GM21381 (cell line): Measurements from ENCODE around the gene CCNI2.
"Not testable (repeated sequence)": the region's sequence is repeated elsewhere in the genome, so short reads cannot be mapped to it uniquely, and the experiment has no call there.

Experiments
- ATAC-seq: cut with Tn5 transposase; IDR thresholded peaks from one replicate; pipeline ENCODE4 v1.9.1; 2021; ENCODE audit warnings: mild to moderate bottlenecking, moderate library complexity; ENCODE audit not compliant: unreplicated experiment

CCNI2 gene

DNA sequence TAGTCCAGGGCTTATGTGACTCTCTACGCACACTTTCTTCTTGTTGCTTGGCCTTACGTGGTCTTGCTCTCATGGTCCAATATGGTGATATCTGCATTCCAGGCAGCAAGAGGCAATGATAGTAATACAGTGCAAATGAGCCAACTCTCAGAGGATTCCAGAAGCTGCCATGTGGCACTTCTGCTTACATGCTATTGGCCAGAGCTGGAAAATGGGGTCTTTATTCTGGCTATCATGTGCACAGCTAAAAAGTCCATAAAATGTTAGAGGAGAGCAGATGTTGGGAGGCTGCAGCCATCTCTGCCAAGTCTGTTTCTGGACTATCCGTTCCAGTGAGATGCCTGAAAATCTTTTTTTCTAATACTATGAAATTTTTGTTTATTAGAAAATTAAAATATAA lies 32.7 kb downstream of the CCNI2 start:
- no peak for ATAC-seq

DNA sequence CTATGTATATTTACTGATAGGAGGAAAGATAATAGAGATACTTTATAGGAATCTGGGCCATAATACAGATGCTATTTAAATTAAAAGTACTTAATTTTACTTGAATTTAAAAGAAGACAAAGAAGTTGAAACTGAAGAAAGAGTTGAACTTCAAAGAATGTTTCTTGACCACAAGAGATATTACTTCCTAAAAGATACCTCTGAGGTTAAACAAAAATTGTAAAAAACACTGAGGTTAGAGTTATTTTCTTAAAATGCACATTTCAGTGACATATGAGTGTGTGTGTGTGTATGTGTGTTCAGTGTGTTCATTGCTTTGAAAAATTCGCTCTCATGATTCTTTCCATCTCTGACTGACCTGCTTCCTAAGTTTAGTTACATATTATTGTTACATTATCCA lies 33.4 kb downstream of the CCNI2 start:
- ATAC-seq = no peak

DNA sequence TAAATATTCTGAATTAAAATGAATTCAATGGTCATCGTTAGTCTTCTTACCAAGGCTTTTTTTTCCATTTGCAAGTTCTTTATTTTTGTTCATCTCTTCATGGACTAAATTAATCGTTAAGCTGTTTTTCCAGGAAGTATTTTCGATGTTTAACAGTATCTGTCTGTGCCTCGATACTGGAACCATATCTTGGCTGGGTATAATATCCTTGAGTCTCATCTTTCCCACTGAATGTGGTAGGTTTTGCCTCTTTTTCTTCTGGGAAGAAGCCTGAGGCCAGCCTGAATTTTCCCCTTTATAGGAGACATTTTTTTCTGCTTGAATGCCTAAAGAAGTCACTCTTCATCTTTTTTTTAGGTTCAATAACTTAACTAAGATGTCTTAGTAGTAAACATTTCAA lies 33.8 kb downstream of the CCNI2 start:
- no peak for ATAC-seq

DNA sequence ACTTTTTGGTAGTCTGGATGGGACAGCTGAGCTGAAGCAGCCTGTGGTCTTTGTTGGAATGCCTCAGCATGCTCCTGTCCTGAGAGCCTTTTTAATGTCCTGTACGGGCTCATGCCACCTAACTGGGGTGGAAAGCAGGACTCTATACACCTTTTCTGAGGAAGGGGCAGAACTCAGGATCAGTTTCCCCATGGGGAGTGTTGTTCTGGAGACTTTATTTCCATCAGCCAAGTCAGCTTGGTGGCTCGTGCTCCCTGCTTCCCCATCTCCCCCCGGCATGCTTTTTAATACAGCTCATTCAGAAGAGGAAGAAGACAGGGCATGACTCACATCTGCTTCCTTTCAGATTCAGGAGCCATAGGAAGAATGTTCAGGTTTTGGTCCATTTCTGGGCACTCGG lies 34.9 kb downstream of the CCNI2 start:
- no peak for ATAC-seq

DNA sequence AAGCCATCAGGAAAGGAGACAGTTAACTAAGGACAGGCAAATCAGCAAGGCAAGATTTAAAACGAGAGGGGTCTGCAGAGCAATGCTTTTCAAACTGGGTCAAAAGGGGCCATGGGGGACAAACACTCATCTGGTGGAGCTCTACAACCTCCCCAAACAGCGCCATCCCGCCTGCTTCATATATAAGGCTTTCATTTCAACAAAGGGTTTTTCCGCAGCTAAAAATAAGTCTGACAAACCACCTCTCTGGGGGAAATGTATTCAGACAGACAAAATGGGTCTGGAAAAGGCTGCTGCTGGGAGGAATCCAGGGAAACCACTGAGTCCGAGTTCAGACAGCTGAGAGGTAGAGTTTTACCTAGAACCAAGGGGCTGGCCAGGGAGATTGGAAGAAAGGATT lies 38.1 kb downstream of the CCNI2 start:
- no peak for ATAC-seq

DNA sequence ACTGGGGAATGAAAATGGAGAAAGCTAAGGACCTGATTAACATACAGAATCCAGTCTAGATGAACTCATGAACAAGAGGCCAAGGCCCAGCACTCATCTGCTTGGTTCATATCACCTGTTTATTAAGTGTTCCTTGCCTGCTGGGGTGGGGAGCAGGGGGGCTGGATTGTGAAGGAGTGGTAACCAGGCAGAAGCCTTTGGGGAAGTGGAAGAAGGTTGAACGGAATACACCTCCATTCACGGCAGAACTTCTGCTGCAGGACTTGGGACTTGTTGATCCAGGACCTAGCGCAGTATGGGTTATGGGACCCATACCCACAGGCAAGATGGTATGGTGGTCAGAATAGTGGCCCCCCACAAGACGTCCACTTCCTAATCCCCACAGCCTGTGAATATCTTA lies 38.6 kb downstream of the CCNI2 start:
- no peak for ATAC-seq

DNA sequence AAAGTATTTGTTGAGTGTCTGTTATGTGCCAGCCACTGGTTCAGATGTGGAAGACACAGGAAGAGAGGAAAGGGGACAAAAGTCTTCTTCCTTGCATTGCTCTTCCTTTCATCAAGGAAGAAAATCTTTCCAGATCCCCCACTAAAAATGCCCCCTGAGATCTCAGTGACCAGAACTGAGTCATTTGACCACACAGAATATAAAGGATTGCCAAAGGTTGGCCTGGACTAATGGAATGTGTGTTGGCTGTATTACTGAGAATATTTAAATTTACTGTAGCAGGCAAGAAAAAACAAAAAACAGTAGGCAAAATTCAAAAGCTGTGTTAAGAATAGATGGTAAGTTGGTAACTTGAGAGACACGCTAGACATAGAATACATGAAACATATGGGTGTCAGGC lies 39.9 kb downstream of the CCNI2 start:
- no peak for ATAC-seq

DNA sequence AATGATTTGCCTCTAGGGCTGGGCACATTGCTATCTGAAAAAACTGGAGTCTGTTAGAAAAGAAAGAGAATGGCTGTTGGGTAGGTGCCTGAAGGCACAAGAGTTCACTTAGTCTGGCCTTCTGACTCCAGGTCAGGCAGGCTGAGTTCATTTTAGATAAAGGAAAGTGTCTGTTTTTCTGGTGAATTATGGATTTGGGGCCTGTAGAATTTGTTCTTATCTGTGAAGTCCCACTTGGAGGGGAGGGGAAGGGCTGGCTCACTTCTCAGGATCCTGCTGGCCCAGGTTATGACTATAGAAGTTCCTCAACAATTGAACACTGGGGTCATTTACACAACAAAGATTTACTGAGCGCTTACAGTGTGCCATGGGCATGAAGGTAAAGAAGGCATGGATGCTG lies 41.3 kb downstream of the CCNI2 start:
- ATAC-seq = no peak

DNA sequence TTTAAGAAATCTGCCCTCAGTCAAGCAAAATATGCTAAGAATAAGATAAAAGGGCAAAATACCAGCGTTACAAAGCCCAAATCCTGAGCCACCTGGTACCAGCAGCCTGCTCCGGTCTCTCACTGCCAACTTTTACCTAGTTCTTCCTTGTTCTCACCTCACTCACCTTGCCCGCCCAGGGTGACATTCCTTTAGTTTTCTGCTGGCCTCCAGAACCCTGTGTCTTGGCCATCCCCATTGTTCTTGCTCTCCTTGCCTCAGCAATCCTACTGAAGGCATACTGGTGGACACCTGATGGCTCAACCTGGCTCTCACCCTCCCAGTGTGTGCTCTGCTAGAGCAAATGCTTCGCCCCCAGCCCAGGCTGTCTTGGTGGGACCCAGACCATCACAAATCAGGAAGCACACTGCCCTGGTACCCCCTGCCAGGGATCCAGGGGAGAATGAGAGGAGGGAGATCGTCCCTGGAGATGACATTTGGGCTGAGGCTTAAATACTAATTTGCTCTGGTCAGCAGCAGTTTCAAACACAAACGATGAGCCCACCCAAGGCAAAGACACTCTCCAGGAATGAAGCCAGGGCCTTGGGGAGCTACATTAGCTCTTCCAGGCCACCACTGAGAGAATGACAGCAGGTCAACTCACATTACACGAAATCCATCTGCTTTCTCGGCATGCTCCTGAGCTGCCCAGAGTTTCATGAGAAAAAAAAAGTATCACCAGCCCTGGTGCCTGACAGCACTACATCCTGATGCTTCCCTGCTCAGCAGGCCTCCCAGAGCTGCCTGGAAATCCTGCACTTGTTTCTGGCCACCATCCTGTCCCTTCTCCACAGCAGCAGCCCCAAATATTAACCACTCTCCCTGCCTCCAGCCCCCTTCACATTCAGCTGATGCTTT lies 42.0 kb downstream of the CCNI2 start:
- ATAC-seq = no peak

DNA sequence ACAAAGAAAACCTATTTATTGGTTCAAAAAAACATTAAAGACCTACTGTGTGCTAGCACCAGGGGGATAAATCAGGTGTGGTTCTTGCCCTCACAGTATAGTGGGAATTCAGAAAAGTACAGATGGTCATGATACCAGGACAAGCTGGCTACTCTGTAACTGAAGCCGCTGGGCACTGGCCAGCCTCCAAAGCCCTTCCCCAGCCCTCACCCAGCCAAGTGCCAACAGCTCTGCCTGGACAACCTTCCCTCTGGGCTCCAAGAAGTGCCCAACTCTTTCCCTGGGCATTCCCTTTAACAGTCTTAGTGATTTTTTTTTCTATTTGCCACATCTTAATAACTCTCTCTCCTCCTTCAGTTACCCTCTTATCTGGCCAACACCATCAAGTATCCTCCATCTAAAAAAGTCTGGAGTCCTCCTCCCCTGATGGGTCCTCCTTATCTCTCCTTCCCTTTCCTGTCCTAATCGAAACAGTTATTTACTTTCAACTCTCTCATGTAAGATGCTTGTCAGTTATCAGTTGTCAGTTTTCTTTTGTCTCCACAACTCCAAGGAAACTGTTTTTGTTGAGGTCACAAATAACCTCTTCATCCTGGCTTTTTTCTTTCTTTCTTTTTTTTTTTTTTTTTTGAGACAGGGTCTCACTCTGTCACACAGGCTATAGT lies 43.1 kb downstream of the CCNI2 start:
- ATAC-seq = no peak

DNA sequence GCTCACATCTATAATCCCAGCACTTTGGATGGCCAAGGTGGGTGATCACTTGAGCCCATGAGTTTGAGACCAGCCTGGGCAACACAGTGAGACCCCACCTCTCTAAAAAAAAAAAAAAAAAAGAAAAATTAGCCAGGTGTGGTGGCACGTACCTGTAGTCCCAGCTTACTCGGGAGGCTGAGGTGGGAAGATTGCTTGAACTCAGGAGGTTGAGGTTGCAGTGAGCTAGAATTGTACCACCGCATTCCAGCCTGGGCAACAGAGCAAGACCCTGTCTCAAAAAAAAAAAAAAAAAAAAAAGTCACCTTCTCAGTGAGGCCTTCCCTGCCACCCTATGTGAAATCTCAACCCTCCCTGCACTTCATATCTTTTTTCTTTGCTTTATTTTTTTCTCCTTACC lies 43.8 kb downstream of the CCNI2 start:
- no peak for ATAC-seq

DNA sequence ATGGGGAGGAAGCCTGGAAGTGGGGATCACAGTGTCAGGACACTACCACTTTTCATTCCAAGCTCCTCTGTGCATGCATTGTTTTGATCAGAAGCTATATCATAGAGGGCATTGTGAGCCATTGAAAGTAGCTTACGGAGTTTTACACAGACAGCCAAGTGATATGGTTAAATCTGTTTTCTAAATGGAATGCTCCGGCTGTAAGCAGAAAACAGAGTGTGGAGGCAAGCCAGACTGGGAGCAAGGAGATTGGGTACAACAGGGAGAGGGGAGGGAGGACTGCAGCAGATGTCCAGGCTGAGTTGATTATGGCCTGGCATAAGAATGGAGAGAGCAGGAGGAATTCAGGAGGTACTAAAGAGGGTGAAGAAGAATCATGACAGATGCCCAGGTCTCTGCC lies 50.4 kb downstream of the CCNI2 start:
- ATAC-seq = no peak

DNA sequence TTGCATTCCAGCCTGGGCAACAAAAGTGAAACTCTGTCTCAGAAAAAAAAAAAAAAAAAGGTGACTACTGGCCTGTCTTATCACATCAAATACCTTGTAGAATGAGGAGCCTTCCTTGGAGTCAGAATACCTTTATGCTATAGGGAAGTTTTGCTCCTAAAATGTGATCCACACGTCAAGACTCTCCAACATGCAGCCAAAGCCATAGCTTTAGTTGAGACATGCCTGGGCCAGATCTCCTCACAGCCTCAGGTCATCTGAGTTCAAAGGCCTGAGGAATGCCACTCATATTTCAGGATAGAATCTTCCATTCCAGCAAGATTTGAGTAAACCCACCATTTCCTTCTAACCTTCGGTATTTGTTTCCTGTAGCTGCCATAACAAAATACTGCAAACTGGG lies 52.2 kb downstream of the CCNI2 start:
- no peak for ATAC-seq

DNA sequence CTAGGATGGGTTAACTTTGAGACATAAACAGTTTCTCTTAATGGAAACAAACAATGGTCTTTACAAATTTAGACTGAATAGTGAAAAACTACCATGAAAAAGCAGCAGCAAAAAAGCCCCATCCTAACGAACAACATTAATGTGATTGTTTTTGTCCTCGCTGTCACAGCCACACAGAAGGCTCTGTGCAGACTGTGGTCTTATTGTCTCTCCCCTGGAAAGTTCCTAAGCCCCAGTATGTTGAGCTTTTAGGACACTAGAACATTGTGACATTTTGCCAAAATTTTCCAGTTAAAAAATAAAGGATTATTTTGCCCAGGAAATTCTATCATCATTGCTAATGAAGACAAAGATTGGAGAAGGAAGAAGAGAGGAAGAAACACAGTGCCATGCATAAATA lies 53.3 kb downstream of the CCNI2 start:
- ATAC-seq = no peak

DNA sequence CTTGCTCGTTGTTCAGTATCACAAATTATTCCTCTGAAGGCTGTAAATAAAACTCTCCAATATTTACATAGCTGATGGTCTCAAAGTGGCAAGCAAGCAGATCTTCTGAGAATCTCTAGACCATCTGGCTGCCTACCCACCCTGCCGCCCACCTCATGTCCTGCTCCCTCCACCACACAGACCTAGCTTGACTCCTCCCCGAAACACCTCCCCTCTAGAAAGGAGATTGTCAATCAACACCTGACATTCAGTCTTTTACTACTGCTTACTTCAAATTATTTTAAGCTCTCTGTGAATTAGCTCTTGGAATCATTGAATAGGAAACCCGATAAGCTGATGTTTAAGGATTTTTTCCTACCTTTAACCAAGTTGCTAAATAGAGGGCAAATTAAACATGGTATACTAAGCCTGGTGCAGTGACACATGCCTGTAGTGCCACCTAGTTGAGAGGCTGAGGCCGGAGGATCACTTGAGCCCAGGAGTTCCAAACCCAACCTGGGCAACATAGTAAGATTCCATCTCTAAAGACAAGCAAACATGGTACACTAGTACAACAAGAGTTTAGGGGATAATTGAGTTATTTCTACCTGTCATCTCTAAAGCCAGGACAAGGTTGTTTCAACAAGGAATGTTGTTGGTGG lies 54.9 kb downstream of the CCNI2 start:
- ATAC-seq = no peak

DNA sequence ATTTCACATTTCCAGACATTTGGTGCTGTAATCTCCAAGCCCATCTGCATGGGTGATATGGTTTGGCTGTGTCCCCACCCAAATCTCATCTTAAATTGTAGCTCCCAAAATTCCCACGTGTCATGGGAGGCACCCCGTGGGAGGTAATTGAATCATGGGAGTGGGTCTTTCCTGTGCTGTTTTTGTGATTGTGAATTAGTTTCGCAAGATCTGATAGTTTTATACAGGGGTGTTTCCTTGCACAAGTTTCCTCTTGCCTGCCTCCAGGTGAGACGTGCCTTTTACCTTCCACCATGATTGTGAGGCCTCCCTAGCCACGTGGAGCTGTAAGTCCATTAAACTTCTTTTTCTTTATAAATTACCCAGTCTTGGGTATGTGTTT lies 55.5 kb downstream of the CCNI2 start:
- ATAC-seq = not testable (repeated sequence)
